OCI-LY7 (cell line): ENCODE data around the gene CBFA2T3. TPM values are rescaled to one million over a fixed set of nuclear protein-coding genes. Genes with fewer than 3 reads are reported as not detected.

Source experiments
- BruUV-seq: library from RNA; stranded (reverse); fragments of 400-500 nt; replicated peaks from 2 replicates; lab custom pipeline; 2021; lab: Mats Ljungman, UMichigan
- CTCF ChIA-PET: fragments of 300-600 bp; sonication (Branson Sonifier 250); formaldehyde crosslinking; loops from one replicate; lab custom pipeline; 2022; ENCODE audit warnings: antibody characterized with exemption; ENCODE audit not compliant: unreplicated experiment; lab: Charles Lee
- POLR2A ChIA-PET: fragments of 300-600 bp; sonication (Branson Sonifier 250); formaldehyde crosslinking; loops from one replicate; lab custom pipeline; 2022; ENCODE audit warnings: antibody characterized with exemption; lab: Charles Lee
- DNase-seq: peaks from one replicate; pipeline ENCODE4 v3.0.0-alpha.2; 2015; ENCODE audit warnings: low spot score
- H2AFZ ChIP-seq: fragments of 200-600 bp; sonication (generic), shearing (Covaris generic); 2 replicates; pipeline ENCODE4 v1.6.1; 2014; ENCODE audit warnings: mild to moderate bottlenecking, antibody characterized with exemption, low read length, moderate library complexity
- H3K27ac ChIP-seq: fragments of 200-600 bp; sonication (generic); 2 replicates; pipeline ENCODE4 v1.5.1; 2014; ENCODE audit warnings: mixed run types, low read depth, mild to moderate bottlenecking, moderate library complexity, low read length, inconsistent platforms; ENCODE audit not compliant: poor library complexity, severe bottlenecking
- H3K36me3 ChIP-seq: fragments of 200-600 bp; sonication (generic); 2 replicates; pipeline ENCODE4 v1.6.1; 2014; ENCODE audit warnings: mild to moderate bottlenecking, antibody characterized with exemption, low read length, moderate library complexity, mixed read lengths; ENCODE audit not compliant: insufficient read depth
- H3K4me1 ChIP-seq: fragments of 200-600 bp; sonication (generic); 2 replicates; pipeline ENCODE4 v1.5.1; 2014; ENCODE audit warnings: mild to moderate bottlenecking, low read length; ENCODE audit not compliant: insufficient read depth, poor library complexity, severe bottlenecking
- H3K4me2 ChIP-seq: fragments of 200-600 bp; sonication (generic); 2 replicates; pipeline ENCODE4 v1.6.1; 2014; ENCODE audit warnings: mild to moderate bottlenecking, low read length
- H3K4me3 ChIP-seq: fragments of 200-600 bp; sonication (generic); 2 replicates; pipeline ENCODE4 v1.5.1; 2014; ENCODE audit warnings: mild to moderate bottlenecking, low read depth, low read length; ENCODE audit not compliant: poor library complexity, severe bottlenecking
- H3K79me2 ChIP-seq: fragments of 200-600 bp; sonication (generic); 2 replicates; pipeline ENCODE4 v1.6.1; 2016; ENCODE audit warnings: low read depth, mild to moderate bottlenecking, low read length, moderate library complexity, mixed read lengths; ENCODE audit not compliant: insufficient read depth
- H3K9me2 ChIP-seq: fragments of 200-600 bp; sonication (generic); 2 replicates; pipeline ENCODE4 v1.6.1; 2016; ENCODE audit warnings: mild to moderate bottlenecking, low read length, mixed read lengths; ENCODE audit not compliant: insufficient read depth
- H3K9me3 ChIP-seq: fragments of 200-600 bp; sonication (generic); 2 replicates; pipeline ENCODE4 v1.6.1; 2014; ENCODE audit warnings: mild to moderate bottlenecking, mixed run types, low read length, mixed read lengths
- H4K20me1 ChIP-seq: fragments of 200-600 bp; sonication (generic); 2 replicates; pipeline ENCODE4 v1.6.1; 2014; ENCODE audit warnings: mild to moderate bottlenecking, antibody characterized with exemption, low read length, moderate library complexity, mixed read lengths; ENCODE audit not compliant: insufficient read depth
- EZH2phosphoT487 ChIP-seq: fragments of 200-600 bp; sonication (generic); IDR thresholded peaks from 2 replicates; pipeline ENCODE4 v1.6.1; 2018; ENCODE audit warnings: low read depth, borderline replicate concordance, mild to moderate bottlenecking, mixed run types, antibody characterized with exemption, low read length, moderate library complexity, mixed read lengths
- intact Hi-C: fragments of 100-400 bp; cut with micrococcal nuclease; formaldehyde crosslinking; loops from one replicate; pipeline ENCODE4 v1.10.0; 2022; ENCODE audit not compliant: unreplicated experiment
- total RNA-seq, 2 experiments: library from RNA; depleted of rRNA in 1 of 2; stranded (reverse); fragments of >200 nt in 1 of 2; shearing (Covaris generic) in 1 of 2; gene quantifications; 2 replicates each; pipeline ENCODE4 v1.2.3, GENCODE V29; 2014 to 2022
- TF ChIP-seq, protein P1 (sequence below): fragments of 200-600 bp; sonication (generic); conservative IDR thresholded peaks from 2 replicates; pipeline ENCODE4 v1.5.1; 2014; ENCODE audit warnings: mild to moderate bottlenecking, antibody characterized with exemption, low read length, moderate library complexity, mixed read lengths

Gene CBFA2T3
- total RNA-seq, 2 experiments from 2014 or later = 1.1 to 48.0 TPM

GRCh38 chr16:88888461-88889387 is 88.3 kb downstream of the CBFA2T3 start:
- BruUV-seq = no TSS peak
- H3K27ac ChIP-seq = no peak overlapping the region
- H4K20me1 ChIP-seq = no peaks in the 10 kb centered on the region
- H2AFZ ChIP-seq = no peak overlapping the region
- H3K9me2 ChIP-seq = no peaks in the 10 kb centered on the region
- ChIA-PET POLR2A (no interaction called here), CTCF (no interaction called here)
- H3K4me2 ChIP-seq = no peak overlapping the region
- TF ChIP-seq, protein P1, sequence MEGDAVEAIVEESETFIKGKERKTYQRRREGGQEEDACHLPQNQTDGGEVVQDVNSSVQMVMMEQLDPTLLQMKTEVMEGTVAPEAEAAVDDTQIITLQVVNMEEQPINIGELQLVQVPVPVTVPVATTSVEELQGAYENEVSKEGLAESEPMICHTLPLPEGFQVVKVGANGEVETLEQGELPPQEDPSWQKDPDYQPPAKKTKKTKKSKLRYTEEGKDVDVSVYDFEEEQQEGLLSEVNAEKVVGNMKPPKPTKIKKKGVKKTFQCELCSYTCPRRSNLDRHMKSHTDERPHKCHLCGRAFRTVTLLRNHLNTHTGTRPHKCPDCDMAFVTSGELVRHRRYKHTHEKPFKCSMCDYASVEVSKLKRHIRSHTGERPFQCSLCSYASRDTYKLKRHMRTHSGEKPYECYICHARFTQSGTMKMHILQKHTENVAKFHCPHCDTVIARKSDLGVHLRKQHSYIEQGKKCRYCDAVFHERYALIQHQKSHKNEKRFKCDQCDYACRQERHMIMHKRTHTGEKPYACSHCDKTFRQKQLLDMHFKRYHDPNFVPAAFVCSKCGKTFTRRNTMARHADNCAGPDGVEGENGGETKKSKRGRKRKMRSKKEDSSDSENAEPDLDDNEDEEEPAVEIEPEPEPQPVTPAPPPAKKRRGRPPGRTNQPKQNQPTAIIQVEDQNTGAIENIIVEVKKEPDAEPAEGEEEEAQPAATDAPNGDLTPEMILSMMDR = no peak
- no peak for TF ChIP-seq EZH2phosphoT487
- intact Hi-C loops = no loop called here
- DNase-seq = no peak
- H3K79me2 ChIP-seq = no peaks in the 10 kb centered on the region
- H3K36me3 ChIP-seq = no peaks in the 10 kb centered on the region
- no peaks in the 10 kb centered on the region for H3K9me3 ChIP-seq
- H3K4me1 ChIP-seq = no peaks in the 10 kb centered on the region
- H3K4me3 ChIP-seq = no peak overlapping the region

- ChIA-PET POLR2A (no interaction called here), CTCF (no interaction called here)
- Histone ChIP-seq H4K20me1 (no peaks in the 10 kb centered on the region), H3K9me2 (no peaks in the 10 kb centered on the region), H3K4me2 (no peak overlapping the region), H2AFZ (no peak overlapping the region), H3K9me3 (no peaks in the 10 kb centered on the region), H3K79me2 (no peaks in the 10 kb centered on the region), H3K27ac (no peak overlapping the region), H3K36me3 (no peaks in the 10 kb centered on the region), H3K4me3 (no peak overlapping the region), H3K4me1 (no peaks in the 10 kb centered on the region)
- BruUV-seq = no TSS peak
- DNase-seq = no peak
- TF ChIP-seq EZH2phosphoT487 = no peak
- TF ChIP-seq, protein P1 = no peak
- intact Hi-C loops = no loop called here
Observed at GRCh38 chr16:88888057-88888456, 89.0 kb downstream of the CBFA2T3 start.

DNA sequence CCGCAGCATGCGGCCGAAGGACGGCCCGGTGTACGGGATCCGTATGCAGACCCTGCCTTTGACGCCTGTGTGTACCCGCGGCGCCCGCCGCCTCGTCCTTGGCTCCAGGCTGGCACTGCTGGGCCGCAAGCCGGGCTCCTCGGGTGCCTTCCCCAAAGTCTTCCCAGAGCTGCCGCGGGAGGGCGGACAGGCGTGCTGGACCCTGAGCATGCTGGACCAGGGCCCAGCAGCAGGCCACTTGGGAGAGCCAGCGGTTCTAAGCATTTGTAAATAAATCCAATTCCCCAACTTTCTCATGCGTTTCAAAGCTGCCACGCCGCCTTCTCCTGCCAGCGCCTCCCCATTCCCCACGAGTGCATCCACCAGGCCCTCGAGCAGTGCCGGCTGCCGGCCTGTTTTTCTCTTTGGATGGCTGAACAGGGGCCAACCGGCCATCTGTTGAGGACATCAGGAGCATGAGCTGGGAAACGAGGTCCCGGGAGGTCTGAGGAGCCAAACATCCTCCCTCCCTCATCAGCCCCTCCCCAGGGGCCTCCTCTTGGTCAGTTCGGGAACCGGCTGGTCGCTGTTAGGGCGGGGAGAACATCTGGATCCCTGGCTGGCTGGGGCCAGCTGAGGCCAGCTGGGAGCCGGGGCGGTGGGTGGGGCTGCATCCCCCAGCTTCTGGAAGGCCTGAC is 90.0 kb downstream of the CBFA2T3 start:
- intact Hi-C loops = no loop called here
- Histone ChIP-seq H3K4me2 (no peak overlapping the region), H3K4me3 (no peak overlapping the region), H3K9me2 (no peaks in the 10 kb centered on the region), H3K79me2 (no peaks in the 10 kb centered on the region), H2AFZ (no peak overlapping the region), H3K9me3 (no peaks in the 10 kb centered on the region), H4K20me1 (no peaks in the 10 kb centered on the region), H3K4me1 (no peaks in the 10 kb centered on the region), H3K36me3 (no peaks in the 10 kb centered on the region), H3K27ac (no peak overlapping the region)
- CTCF ChIA-PET = no interaction called here
- TF ChIP-seq, protein P1 = no peak
- no peak for TF ChIP-seq EZH2phosphoT487
- DNase-seq = no peak
- POLR2A ChIA-PET = no interaction called here
- BruUV-seq = no TSS peak
